DMS 273 treated with DMSO at 0.1 percent for 48 hours (cell line): Measurements from ENCODE around the gene PTPRM.

ENCODE experiments used
- DNase-seq: peaks from one replicate; lab custom pipeline; 2025; lab: John Stamatoyannopoulos, UW

PTPRM gene

DNA sequence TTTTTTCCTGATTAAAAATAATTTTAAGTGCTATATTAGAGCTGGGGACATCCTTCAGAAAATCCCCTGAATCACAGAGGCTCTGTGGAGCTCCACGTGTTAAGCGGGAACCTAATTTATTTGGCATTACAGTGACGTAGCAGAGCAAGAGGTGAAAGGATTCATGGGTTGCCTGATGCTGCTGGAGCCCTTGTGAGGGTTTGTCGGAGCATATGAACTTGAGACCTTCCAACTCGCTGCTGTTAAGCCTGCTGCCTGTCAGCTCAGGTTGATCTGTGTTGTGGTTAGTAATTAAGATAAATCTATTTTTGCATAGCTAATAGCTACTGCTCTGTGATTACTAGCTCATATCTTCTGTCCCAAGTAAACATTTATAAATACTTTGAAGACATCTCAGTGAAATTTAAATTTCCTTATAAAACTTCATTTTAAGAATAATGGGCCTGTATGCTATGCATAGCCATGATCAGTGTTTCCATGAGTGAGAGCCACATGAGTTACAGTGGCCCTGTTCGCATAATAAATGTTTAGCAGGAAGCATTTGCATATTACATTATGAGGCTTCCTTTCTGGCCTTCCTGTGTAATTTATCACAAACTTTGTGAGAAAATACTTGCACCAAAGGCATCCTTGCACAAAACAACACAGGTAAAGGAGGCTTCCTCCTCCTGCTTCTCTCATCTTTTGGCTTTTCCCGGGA lies 438.9 kb downstream of the PTPRM start:
- no peak for DNase-seq

DNA sequence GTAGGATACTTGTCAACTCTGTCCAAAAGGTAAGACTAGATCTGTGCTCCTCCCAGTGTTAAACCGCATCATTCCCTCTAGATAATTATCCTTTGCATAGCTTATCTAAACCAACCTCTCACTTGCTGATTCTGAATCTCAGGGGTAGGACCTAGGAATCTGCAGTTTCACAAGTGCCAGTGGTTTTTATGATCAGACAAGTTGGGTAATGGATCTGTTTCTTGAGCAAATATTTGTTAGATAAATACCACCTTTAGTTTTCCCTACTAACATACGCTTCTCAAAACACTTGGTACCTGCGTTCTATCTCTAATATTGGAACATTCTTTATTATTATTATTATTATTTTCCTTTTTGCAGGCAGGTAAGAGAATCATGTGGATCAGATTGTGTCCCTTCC lies 439.9 kb downstream of the PTPRM start:
- DNase-seq, result no peak

DNA sequence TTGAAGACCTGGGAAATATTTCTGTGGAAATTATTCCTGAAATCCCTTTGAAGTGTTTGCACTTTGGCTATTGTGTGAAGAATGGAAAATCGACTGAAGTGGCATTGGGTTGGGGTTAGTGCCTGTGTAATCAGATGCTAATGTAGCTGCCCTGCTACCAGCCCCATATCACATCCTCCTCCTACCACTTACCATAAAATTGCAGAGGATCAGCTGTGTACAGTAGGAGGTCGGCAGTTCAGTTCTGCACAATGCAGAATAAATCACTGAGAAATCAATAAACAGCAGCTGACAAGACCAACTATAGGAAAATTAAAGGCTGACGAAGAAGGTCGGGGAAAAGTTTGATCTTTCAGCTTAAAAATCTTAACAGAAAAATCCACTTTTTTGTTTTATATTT lies 440.9 kb downstream of the PTPRM start:
- DNase-seq, result no peak

DNA sequence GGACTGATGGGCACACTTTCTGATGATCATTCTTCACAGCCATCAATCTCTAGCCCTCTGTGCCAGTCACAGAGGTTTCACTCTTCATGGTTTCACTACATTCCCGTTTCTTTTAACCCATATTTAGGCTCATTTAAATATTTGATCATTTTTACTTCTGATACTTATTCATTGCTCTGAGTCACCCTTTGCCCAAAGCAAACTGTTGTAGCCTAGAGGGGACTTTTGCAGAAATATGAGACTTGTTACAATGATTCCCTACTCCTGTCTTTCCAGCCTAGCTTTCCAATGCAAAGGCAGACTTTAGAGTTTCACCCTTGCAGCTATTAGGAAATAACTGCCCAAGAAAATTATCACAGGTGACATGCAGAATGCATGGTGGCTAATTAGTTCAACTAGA lies 444.2 kb downstream of the PTPRM start:
- DNase-seq, result no peak

DNA sequence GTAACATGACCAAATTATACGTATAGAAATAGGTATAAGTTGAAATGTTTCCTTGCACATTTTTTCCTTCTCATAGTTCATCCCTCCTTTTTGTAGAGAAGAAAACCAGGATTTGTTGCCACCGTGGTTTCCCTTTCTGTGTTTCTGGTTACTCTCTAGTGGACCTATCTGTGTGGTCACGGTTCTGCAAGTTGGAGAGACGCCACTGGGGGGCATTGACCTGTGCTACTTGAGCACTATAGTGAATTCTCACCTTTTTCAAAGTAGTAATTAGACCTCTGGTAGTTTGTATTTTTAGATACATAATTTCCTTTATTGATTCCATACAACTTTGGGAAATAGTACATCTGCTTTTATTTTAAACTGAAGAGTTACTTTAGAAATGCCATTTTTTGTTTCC lies 444.8 kb downstream of the PTPRM start:
- DNase-seq, result no peak

DNA sequence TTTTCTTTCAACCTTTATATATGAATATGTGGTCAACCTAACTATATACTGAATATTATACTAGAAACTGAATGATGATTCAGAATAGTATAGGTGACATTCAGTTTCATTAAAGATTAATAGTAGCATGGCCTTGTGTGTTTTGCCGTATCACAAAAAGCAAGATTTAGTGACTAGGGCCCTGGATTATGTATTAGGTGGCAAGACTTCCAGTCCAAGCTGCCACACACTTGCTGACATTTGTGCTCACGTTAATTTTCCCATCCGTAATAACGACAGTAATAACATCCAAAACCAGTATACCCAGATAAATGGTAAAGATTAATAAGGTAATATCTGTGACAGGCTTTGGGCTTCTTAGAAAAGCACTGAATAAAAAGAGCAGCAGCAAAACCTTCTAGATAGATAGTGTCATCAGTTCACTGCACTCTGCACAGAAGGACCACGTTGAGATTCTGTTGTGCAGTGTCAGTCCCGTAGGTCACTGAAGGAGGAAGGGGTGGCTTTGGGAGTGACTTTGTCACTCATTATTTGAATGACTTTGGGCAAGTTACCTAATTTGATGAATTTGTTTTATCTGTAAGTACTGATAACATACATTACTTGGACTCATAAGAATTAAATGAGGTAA lies 451.7 kb downstream of the PTPRM start:
- no peak for DNase-seq

DNA sequence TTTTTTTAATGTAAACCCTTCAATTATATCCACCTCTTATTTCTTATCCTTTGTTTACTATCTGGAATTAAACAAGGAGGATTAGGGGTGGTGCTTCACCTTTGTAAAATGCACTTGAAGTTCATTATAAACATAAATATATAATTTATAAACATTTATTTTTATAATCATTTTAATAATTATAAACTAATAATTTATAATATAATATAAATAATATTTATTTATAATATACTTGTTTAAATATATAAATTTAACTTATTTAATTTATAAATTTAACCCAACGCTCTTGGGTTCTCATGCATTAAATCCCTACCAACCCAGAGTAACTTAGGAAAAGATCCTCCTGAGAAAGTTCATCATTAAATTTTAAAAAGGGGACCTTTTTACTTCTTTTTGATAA lies 452.5 kb downstream of the PTPRM start:
- no peak for DNase-seq

DNA sequence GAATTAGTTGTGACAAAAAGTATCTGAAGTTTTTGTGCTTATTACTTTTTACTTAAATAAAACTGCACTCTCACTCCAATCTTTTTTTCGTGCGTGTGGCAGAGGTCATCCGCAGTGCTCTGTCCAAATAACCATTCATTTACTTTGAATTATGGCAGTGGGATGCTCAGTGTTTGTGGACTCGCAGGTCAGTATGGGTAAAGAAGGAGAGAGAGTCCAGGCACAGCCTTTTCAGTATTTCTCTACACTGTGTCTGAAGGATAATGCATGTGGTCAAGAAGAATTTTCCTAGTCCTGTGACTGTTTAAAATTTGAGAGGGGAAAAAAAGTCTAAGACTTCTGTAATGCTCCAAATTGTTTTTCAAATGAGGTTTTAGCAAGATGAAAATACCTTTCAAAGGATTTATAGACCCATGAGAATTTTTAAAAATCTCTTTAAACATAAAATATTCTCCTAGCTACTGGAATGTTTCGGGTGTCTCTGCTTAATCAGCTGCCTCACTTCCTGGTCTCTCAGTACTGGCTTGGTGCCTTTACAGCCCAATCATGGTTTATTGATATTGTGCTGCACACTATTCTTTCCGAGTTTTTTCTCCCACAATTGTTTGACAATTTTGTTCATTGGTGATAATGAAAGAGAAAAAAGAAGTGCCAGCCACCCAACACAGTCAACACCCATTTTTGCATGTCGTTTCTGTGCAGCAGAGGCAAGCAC lies 453.2 kb downstream of the PTPRM start:
- no peak for DNase-seq

DNA sequence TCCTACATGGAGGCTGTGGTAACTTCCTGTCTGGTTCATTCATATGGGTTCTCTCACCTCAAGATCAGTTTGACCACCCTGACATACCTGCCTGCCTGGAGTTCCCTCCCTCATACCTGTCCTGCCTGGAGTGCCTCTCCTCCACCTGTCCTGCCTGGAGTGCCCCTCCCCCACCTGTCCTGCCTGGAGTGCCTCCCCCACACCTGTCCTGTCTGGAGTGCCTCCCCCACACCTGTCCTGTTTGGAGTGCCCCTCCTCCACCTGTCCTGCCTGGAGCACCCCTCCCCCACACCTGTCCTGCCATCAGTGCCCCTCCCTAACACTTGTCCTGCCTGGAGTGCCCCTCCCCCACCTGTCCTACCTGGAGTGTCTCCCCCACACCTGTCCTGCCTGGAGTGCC lies 461.9 kb downstream of the PTPRM start:
- no peak for DNase-seq

DNA sequence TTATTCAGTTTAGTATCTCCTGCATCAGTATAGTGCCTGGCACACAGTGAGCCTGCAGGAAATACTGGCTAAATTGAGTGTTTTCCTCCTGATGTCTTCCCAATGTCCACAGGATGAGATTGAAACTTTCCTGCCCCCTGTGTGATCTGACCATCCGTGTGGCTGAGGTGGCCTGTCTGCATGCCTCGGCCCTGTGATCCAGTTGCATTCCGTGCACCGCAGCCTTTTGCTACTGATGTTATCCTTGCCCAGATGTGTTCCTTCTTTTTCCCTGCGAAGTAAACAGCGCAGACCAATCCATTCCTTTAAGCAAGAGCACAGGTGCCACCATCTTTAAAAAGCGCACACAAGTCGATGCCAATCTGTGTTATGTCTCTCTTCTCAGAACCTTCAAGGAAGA lies 462.6 kb downstream of the PTPRM start:
- no peak for DNase-seq

DNA sequence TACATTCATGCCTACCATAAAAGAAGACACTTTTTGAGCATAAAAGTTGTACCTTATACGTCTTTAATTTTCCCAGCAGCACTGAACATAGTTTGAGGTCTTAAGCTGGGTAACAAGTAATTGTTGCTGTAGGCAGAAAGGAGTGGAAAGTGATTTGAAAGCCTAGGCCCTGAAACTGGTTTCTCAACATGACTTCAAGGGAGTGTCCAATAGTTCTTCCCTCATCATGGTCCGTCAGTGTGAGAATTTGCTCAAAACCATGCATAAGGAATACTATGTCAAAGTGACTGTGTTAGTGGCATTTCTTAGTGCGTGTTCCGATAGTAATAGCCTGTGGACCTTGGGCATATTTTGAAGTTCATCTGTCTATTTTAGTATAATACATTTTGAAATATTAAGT lies 463.1 kb downstream of the PTPRM start:
- DNase-seq, result no peak

DNA sequence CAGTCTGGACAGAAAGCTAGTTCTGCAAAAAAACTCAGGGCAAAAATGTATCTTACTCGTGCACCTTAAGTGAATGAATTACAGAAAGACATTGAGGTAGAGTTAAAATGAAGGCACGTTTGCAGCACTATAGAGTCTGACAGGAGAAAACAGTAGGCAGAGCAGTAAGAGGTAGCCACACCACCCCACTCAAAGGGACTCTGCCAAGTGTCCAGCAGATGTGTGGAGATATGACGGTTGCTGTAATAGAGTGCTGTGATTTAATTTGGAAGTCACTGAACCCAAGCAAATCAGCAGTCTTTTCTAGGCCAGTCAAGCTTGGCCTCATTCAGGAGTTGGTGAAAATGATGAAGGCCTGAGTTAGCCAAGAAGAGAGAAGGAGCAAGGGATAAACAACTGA lies 464.4 kb downstream of the PTPRM start:
- DNase-seq, result no peak

DNA sequence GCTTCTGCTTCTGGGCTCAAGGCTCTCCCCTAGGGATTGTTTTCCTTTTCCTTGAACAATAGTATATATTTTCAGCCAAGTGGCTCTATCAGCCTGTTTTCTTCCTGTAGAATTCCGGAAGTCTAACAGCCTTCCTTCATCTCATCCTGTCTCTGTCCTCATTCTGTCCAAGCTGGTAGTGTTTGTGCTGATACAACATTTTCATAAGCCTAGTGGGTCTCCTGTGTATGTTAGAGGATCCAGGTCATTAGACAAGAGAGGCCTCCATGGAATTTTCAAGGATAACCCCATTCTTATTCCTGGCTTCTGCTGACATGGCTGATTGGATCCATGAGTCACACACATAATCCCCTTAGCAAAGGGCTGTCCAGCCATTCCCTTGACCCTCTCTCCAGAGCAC lies 467.6 kb downstream of the PTPRM start:
- no peak for DNase-seq

DNA sequence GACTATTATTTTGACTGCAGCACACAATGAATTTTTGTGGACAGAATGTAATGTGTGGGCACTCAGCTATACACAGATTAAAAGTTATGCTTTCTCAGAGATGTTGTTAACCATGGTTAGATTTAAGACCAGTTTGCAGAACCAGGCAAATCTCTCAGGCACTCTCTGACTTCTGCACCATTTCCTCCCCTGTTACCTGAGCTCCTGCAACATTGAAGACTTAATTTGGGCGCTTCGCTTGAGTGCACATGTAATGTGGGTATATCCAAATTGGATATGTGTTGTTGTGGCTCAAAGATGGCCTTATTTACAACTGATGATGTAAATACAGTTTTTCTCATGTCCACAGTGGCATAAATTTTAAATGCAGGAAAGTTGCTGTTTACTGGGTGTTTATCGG lies 469.4 kb downstream of the PTPRM start:
- no peak for DNase-seq

DNA sequence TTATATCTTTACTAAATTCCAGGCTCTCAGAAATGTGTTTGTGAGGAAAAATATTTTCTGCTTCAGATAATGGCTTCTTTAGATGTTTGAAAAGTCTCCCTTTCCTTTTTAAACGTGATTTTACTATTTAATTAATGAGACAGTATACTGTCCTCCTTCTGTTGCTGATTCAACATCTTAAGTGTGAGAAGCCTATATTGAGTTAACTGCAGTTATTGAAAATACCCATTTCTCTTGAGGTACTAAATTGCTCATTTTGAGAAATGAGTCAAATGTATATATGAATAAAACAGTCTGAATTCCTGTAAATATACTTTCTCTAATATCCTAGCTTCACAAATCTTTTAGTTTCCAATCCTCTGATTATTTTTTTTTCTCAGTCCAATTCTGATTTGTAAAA lies 470.2 kb downstream of the PTPRM start:
- no peak for DNase-seq

DNA sequence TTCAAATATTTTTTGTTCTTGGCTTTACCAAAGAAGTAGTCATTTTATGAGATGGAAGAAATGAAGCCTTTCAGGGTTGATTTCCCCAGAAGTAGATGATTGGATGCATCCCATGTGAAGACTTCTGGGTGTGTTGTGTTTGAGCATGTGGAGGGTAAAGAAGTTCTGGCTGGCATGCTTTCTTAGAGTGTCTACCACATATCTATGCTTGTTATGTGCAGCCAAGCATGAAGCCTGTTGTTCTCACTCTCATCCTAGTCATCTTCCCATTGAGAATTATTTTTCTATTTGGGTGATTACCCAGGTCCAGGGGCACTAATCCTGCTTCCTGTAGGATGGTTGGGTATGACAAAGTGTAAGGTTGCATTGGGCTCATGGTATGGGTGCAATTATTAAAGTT lies 472.9 kb downstream of the PTPRM start:
- no peak for DNase-seq

DNA sequence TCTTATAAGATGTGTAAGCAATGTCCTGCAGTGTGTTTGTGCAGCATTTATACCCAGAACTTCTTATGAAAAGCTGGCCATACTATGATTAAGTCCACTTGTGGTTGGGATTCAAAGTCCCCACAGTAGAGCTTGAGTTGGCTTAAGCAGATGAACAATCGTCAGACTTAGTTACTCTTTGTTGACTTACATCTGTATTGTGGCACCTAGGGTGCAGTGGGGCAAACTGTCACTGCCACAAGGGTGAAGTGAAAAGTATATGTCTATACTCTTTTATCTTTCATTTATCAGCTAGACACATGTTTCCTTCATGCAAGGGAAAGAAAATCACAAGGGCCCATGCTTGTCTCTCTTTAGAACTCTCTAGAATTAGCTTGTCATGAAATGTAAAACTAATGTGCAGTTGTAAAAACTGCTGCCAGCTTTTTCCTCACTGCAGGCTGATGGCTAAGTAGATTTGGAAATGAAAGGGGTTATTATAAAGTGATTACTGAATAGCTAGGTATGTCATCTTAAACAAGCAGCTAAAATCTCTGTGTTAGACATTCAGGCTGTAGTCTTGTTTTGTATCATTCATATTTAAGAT lies 474.5 kb downstream of the PTPRM start:
- no peak for DNase-seq

DNA sequence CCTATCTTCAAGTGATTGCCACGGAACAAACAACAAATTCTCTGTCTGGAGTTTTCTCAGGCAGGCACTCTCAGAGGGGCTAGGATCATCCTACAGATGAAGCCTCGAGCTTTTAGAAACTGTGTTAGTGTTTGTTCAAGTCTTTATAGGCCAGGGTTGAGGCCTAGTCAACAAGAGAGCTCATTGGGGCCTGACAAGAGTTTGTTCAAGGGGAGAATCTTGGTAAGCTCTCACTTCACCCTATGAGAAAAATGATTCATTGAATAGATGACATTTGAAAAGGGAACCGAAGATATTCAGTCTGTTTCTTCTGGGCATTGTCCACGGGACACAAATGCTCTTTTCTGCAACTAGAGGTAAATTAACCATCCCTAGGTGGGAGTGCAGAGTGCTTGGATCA lies 476.9 kb downstream of the PTPRM start:
- no peak for DNase-seq

DNA sequence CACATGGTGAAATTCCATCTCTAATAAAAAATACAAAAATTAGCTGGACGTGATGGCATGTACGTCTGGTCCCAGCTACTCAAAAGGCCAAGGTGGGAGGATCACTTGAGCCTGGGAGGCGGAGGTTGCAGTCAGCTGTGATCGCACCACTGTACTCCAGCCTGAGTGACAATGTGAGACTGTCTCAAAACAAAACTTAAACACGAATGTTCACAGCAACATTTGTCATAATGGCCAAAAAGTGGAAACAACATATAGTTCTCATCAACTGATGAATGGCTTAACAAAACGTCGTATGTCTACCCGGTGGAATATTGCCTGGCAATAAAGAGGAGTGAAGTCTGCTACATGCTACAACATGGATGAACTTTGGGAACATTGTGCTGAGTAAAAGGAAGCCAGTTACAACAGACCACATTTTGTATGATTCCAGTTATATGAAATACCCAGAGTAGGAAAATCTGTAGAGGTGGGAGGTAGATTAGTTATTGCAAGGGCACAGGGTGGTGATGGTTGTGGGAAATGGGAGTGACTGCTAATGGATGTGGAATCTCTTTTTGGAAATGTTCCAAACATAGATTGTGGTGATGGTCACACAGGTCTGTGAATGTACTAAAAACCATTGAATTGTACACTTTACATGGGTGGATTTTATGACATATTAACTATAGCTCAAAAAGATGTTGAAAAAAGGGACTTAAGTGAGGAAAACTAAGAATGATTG lies 478.2 kb downstream of the PTPRM start:
- no peak for DNase-seq

DNA sequence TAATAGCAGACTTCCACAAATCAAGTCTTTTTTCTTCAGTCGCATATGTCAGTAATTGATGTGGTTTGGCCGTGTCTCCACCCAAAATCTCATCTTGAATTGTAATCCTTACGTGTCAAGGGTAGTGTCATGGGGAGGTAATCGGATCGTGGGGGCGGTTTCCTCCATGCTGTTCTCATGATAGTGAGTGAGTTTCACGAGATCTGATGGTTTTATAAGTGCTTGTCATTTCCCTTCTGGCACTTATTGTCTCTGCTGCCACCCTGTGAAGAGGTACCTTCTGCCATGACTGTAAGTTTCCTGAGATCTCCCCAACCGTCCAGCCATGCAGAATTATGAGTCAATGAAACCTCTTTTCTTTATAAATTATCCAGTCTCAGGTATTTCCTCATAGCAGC lies 478.8 kb downstream of the PTPRM start:
- DNase-seq, result no peak

DNA sequence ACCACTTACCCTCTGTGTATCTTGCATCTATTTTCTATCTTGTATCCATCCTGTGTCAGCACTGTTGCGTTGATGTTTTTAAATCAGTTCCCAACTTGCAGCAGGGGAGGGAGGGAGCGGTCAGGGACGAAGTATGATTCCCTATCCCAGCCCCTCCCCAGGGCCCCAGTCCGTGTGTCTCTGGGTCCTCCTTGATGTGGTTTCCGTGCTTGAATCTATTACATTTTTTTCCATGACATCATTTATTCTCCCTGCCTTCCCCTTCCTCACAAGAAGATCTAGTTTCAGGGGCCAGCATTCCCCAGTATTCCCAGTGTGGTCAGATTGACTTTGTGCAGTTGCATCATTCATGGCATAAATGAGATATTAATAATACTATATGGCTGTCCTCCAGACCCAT lies 479.3 kb downstream of the PTPRM start:
- no peak for DNase-seq

DNA sequence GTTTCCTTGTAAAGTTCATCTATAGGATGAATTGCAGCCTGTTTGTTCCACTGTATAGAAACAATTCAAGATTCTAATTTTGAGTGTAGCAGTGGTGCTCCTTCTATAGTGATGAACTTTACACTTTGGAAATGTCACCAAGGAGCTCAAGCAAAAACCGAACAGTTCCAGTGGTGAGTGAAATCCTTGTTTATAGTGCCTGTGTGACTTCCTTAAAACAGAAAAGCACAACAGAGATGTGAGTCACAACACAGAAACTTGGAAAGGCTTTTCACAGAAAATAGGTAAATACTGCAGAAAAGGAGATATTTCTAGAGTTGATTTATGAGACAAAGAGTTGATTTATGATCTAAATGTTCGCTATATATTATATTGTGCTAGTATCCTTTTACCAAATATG lies 482.0 kb downstream of the PTPRM start:
- no peak for DNase-seq
